ENCODE results near the gene KLHL25. TPM values are rescaled to one million over a fixed set of nuclear protein-coding genes. Genes with fewer than 3 reads are reported as not detected.

The KLHL25 gene
- polyA plus RNA-seq, 3 donors from 2014 or later, result 1.2 to 2.6 TPM; not detected in 1

GRCh38 chr15:85733416-85733815 is 61.3 kb downstream of the KLHL25 start:
- peak overlapping the region in 3 of 6 donors; percentile 57 to 58 (median 58) for H3K27ac Mint-ChIP-seq
- DNase-seq, result no peak
- H3K9me3 Mint-ChIP-seq, result peaks cover 0 to 13% (median 4%) of the 10 kb centered on the region in 6 donors
- H3K27me3 Mint-ChIP-seq (ENCODE audit: low read depth in 3 of 3), result peaks cover 2 to 20% (median 6%) of the 10 kb centered on the region in 3 donors
- H3K36me3 Mint-ChIP-seq, result peaks cover 35 to 68% (median 50%) of the 10 kb centered on the region in 3 donors
- H3K4me1 Mint-ChIP-seq, result peaks cover 2 to 44% of the 10 kb centered on the region in 2 donors
- H3K4me3 Mint-ChIP-seq, result no peak overlapping the region

- peaks cover 2 to 16% (median 5%) of the 10 kb centered on the region in 3 donors for H3K27me3 Mint-ChIP-seq (ENCODE audit: low read depth in 3 of 3)
- peaks cover 2 to 49% of the 10 kb centered on the region in 2 donors for H3K4me1 Mint-ChIP-seq
- DNase-seq, result peak; percentile 51 to 57 (median 55)
- H3K27ac Mint-ChIP-seq, result peak overlapping the region; percentile 41 to 81 (median 78)
- H3K36me3 Mint-ChIP-seq, result peaks cover 44 to 81% (median 59%) of the 10 kb centered on the region in 3 donors
- peaks cover 0 to 13% (median 4%) of the 10 kb centered on the region in 6 donors for H3K9me3 Mint-ChIP-seq
- H3K4me3 Mint-ChIP-seq, result no peak overlapping the region
These were observed 64.5 kb downstream of the KLHL25 start for GRCh38 chr15:85730001-85730820.

- H3K36me3 Mint-ChIP-seq, result peaks cover 32 to 77% (median 58%) of the 10 kb centered on the region in 3 donors
- H3K4me3 Mint-ChIP-seq, result no peak overlapping the region
These were observed 67.7 kb downstream of the KLHL25 start for GRCh38 chr15:85727068-85727467.

GRCh38 chr15:85726454-85726853 is 68.3 kb downstream of the KLHL25 start:
- no peak overlapping the region for H3K4me3 Mint-ChIP-seq
- H3K9me3 Mint-ChIP-seq, result no peaks in the 10 kb centered on the region

More at GRCh38 chr15:85727068-85727467, 67.7 kb downstream of the KLHL25 start:
- no peak for DNase-seq
- H3K9me3 Mint-ChIP-seq, result no peaks in the 10 kb centered on the region
- H3K27ac Mint-ChIP-seq, result peak overlapping the region; percentile 6 to 81 (median 62)
- peaks cover 0 to 10% (median 10%) of the 10 kb centered on the region in 3 donors for H3K27me3 Mint-ChIP-seq (ENCODE audit: low read depth in 3 of 3)
- H3K4me1 Mint-ChIP-seq, result peaks cover 10 to 64% of the 10 kb centered on the region in 2 donors

GRCh38 chr15:85725564-85725963 is 69.2 kb downstream of the KLHL25 start:
- Mint-ChIP-seq H3K9me3 (no peaks in the 10 kb centered on the region), H3K27ac (peak overlapping the region; percentile 6 to 86 (median 66)), H3K27me3 (ENCODE audit: low read depth in 3 of 3) (peaks cover 0 to 10% (median 8%) of the 10 kb centered on the region in 3 donors), H3K36me3 (peaks cover 32 to 82% (median 60%) of the 10 kb centered on the region in 3 donors), H3K4me1 (peaks cover 14 to 55% of the 10 kb centered on the region in 2 donors), H3K4me3 (no peak overlapping the region)
- no peak for DNase-seq

More at GRCh38 chr15:85726454-85726853, 68.3 kb downstream of the KLHL25 start:
- Mint-ChIP-seq H3K27ac (peak overlapping the region; percentile 6 to 86 (median 77)), H3K36me3 (peaks cover 32 to 81% (median 60%) of the 10 kb centered on the region in 3 donors), H3K27me3 (ENCODE audit: low read depth in 3 of 3) (peaks cover 0 to 10% (median 10%) of the 10 kb centered on the region in 3 donors), H3K4me1 (peaks cover 10 to 62% of the 10 kb centered on the region in 2 donors)
- no peak for DNase-seq

GRCh38 chr15:85725019-85725418 is 69.7 kb downstream of the KLHL25 start:
- peak overlapping the region in 5 of 6 donors; percentile 70 to 97 (median 90) for H3K27ac Mint-ChIP-seq
- peaks cover 0 to 10% (median 7%) of the 10 kb centered on the region in 3 donors for H3K27me3 Mint-ChIP-seq (ENCODE audit: low read depth in 3 of 3)
- peaks cover 30 to 81% (median 58%) of the 10 kb centered on the region in 3 donors for H3K36me3 Mint-ChIP-seq
- DNase-seq, result no peak
- H3K4me1 Mint-ChIP-seq, result peaks cover 13 to 50% of the 10 kb centered on the region in 2 donors
- H3K9me3 Mint-ChIP-seq, result no peaks in the 10 kb centered on the region
- H3K4me3 Mint-ChIP-seq, result no peak overlapping the region

GRCh38 chr15:85723960-85724945 is 70.5 kb downstream of the KLHL25 start:
- DNase-seq, result peak in 1 of 3 donors; percentile 50

GRCh38 chr15:85722374-85723152 is 72.2 kb downstream of the KLHL25 start:
- H3K27ac Mint-ChIP-seq, result peak overlapping the region; percentile 6 to 89 (median 82)
- peaks cover 27 to 80% (median 59%) of the 10 kb centered on the region in 3 donors for H3K36me3 Mint-ChIP-seq
- no peak overlapping the region for H3K4me3 Mint-ChIP-seq
- no peaks in the 10 kb centered on the region for H3K9me3 Mint-ChIP-seq
- peaks cover 13 to 43% of the 10 kb centered on the region in 2 donors for H3K4me1 Mint-ChIP-seq
- H3K27me3 Mint-ChIP-seq (ENCODE audit: low read depth in 3 of 3), result peaks cover 0 to 5% (median 2%) of the 10 kb centered on the region in 3 donors
- DNase-seq, result no peak

More at GRCh38 chr15:85723960-85724945, 70.5 kb downstream of the KLHL25 start:
- Mint-ChIP-seq H3K27ac (peak overlapping the region; percentile 70 to 97 (median 86)), H3K4me1 (peaks cover 13 to 43% of the 10 kb centered on the region in 2 donors), H3K27me3 (ENCODE audit: low read depth in 3 of 3) (peaks cover 0 to 7% (median 4%) of the 10 kb centered on the region in 3 donors), H3K36me3 (peaks cover 28 to 78% (median 60%) of the 10 kb centered on the region in 3 donors), H3K9me3 (no peaks in the 10 kb centered on the region), H3K4me3 (peak overlapping the region in 1 of 5 donors; percentile 38)

- Mint-ChIP-seq H3K4me3 (no peak overlapping the region), H3K27me3 (ENCODE audit: low read depth in 3 of 3) (peaks cover 0 to 1% (median 0%) of the 10 kb centered on the region in 3 donors), H3K9me3 (no peaks in the 10 kb centered on the region), H3K27ac (peak overlapping the region; percentile 34 to 81 (median 63)), H3K4me1 (peaks cover 27 to 44% of the 10 kb centered on the region in 2 donors), H3K36me3 (peaks cover 25 to 75% (median 61%) of the 10 kb centered on the region in 3 donors)
- no peak for DNase-seq
These were observed 75.7 kb downstream of the KLHL25 start for GRCh38 chr15:85718981-85719380.

GRCh38 chr15:85718271-85718971 is 76.3 kb downstream of the KLHL25 start:
- no peak for DNase-seq
- Mint-ChIP-seq H3K4me1 (peaks cover 30 to 44% of the 10 kb centered on the region in 2 donors), H3K27me3 (ENCODE audit: low read depth in 3 of 3) (no peaks in the 10 kb centered on the region), H3K27ac (peak overlapping the region in 5 of 6 donors; percentile 10 to 71 (median 34)), H3K9me3 (no peaks in the 10 kb centered on the region), H3K36me3 (peaks cover 24 to 79% (median 62%) of the 10 kb centered on the region in 3 donors), H3K4me3 (no peak overlapping the region)

GRCh38 chr15:85717212-85717611 is 77.5 kb downstream of the KLHL25 start:
- DNase-seq, result no peak
- peaks cover 0 to 2% (median 0%) of the 10 kb centered on the region in 3 donors for H3K27me3 Mint-ChIP-seq (ENCODE audit: low read depth in 3 of 3)
- H3K36me3 Mint-ChIP-seq, result peaks cover 19 to 78% (median 58%) of the 10 kb centered on the region in 3 donors
- no peak overlapping the region for H3K4me3 Mint-ChIP-seq
- H3K4me1 Mint-ChIP-seq, result peaks cover 31 to 47% of the 10 kb centered on the region in 2 donors
- H3K27ac Mint-ChIP-seq, result peak overlapping the region; percentile 30 to 80 (median 72)
- no peaks in the 10 kb centered on the region for H3K9me3 Mint-ChIP-seq

GRCh38 chr15:85716261-85716660 is 78.5 kb downstream of the KLHL25 start:
- H3K9me3 Mint-ChIP-seq, result no peaks in the 10 kb centered on the region
- H3K4me3 Mint-ChIP-seq, result no peak overlapping the region
- peaks cover 22 to 79% (median 59%) of the 10 kb centered on the region in 3 donors for H3K36me3 Mint-ChIP-seq
- peak overlapping the region; percentile 67 to 83 (median 74) for H3K27ac Mint-ChIP-seq
- H3K27me3 Mint-ChIP-seq (ENCODE audit: low read depth in 3 of 3), result peaks cover 0 to 5% (median 0%) of the 10 kb centered on the region in 3 donors
- DNase-seq, result no peak
- peaks cover 37 to 56% of the 10 kb centered on the region in 2 donors for H3K4me1 Mint-ChIP-seq
